T-helper 1 cell (primary cell): Measurements from ENCODE around the gene OR10G7.

ENCODE experiments used
- DNase-seq, 5 donors: peaks; one replicate each; pipeline ENCODE4 v3.0.0-alpha.2; 2012 to 2020
- total RNA-seq, 4 donors: gene quantifications; one replicate each; lab custom pipeline; 2026; lab: John Stamatoyannopoulos, UW

OR10G7 gene
- total RNA-seq = 0 reads per million in 4 donors

- no peak for DNase-seq
These were observed at the start of gene OR10G7 for GRCh38 chr11:124041254-124041653. Gene OR10G7, minus strand, starts transcription at chr11:124041325. Its CDS starts 2,324 bp downstream, at chr11:124039001.

GRCh38 chr11:124085997-124086846 lies 45.1 kb upstream of the OR10G7 start:
- DNase-seq = no peak

- DNase-seq = no peak
These were observed 44.5 kb upstream of the OR10G7 start for GRCh38 chr11:124085583-124085982.

- no peak for DNase-seq
These were observed 41.2 kb upstream of the OR10G7 start for GRCh38 chr11:124082371-124082770.

GRCh38 chr11:124081483-124081882 lies 40.4 kb upstream of the OR10G7 start:
- no peak for DNase-seq

- DNase-seq = no peak
These were observed 39.3 kb upstream of the OR10G7 start for GRCh38 chr11:124080327-124081001.

GRCh38 chr11:124079631-124080326 lies 38.7 kb upstream of the OR10G7 start:
- DNase-seq = no peak

GRCh38 chr11:124078591-124078990 lies 37.5 kb upstream of the OR10G7 start:
- DNase-seq = no peak

- DNase-seq = no peak
These were observed 36.1 kb upstream of the OR10G7 start for GRCh38 chr11:124077266-124077665.

- DNase-seq = peak in 1 of 5 donors; percentile 4
These were observed 34.9 kb upstream of the OR10G7 start for GRCh38 chr11:124075841-124076651.

GRCh38 chr11:124075492-124075840 lies 34.3 kb upstream of the OR10G7 start:
- DNase-seq = no peak

- no peak for DNase-seq
These were observed 33.4 kb upstream of the OR10G7 start for GRCh38 chr11:124074554-124074953.

GRCh38 chr11:124072147-124072546 lies 31.0 kb upstream of the OR10G7 start:
- DNase-seq = no peak

- no peak for DNase-seq
These were observed 30.5 kb upstream of the OR10G7 start for GRCh38 chr11:124071623-124071948.

- DNase-seq = peak in 4 of 5 donors; percentile 25 to 56 (median 46)
These were observed 29.9 kb upstream of the OR10G7 start for GRCh38 chr11:124070915-124071622.

GRCh38 chr11:124069429-124070401 lies 28.6 kb upstream of the OR10G7 start:
- DNase-seq = peak in 1 of 5 donors; percentile 45

- no peak for DNase-seq
These were observed 27.5 kb upstream of the OR10G7 start for GRCh38 chr11:124068601-124069110.

GRCh38 chr11:124052966-124053365 lies 11.8 kb upstream of the OR10G7 start:
- DNase-seq = no peak

- DNase-seq = peak in 1 of 5 donors; percentile 15
These were observed 9.6 kb upstream of the OR10G7 start for GRCh38 chr11:124050748-124051147.

- DNase-seq = no peak
These were observed 2.3 kb upstream of the OR10G7 start for GRCh38 chr11:124043420-124043819.
